ENCODE results near the gene SH3GLB1.
A peak's percentile ranks its signal among the peaks of the same experiment; 100 is the strongest.

The SH3GLB1 gene

GRCh38 chr1:86703696-86704457 is 499 bp upstream of the SH3GLB1 start:
- DNase-seq (ENCODE audit: low spot score) (no peak), ATAC-seq (ENCODE audit: low read depth) (peak; percentile 13)
- Histone ChIP-seq H3K36me3 (ENCODE audit: low read depth) (peaks cover 21% of the 10 kb centered on the region), H3K27me3 (ENCODE audit: insufficient read depth, poor library complexity, severe bottlenecking) (no peaks in the 10 kb centered on the region), H3K27ac (ENCODE audit: poor library complexity, severe bottlenecking) (peak overlapping the region; percentile 81), H3K9me3 (ENCODE audit: severe bottlenecking) (no peaks in the 10 kb centered on the region), H3K4me3 (ENCODE audit: severe bottlenecking) (peak overlapping the region; percentile 70), H3K4me1 (ENCODE audit: insufficient read depth, poor library complexity, severe bottlenecking) (peaks cover 13% of the 10 kb centered on the region)
- no peak for TF ChIP-seq CTCF (IDR thresholded peaks at IDR 0.05; ENCODE audit: poor library complexity, severe bottlenecking)

- H3K9me3 ChIP-seq (ENCODE audit: severe bottlenecking) = no peaks in the 10 kb centered on the region
- peaks cover 16% of the 10 kb centered on the region for H3K4me1 ChIP-seq (ENCODE audit: insufficient read depth, poor library complexity, severe bottlenecking)
- TF ChIP-seq CTCF (IDR thresholded peaks at IDR 0.05; ENCODE audit: poor library complexity, severe bottlenecking) = no peak
- ATAC-seq (ENCODE audit: low read depth) = peak; percentile 52
- no peaks in the 10 kb centered on the region for H3K27me3 ChIP-seq (ENCODE audit: insufficient read depth, poor library complexity, severe bottlenecking)
- H3K27ac ChIP-seq (ENCODE audit: poor library complexity, severe bottlenecking) = peak overlapping the region; percentile 81
- peaks cover 27% of the 10 kb centered on the region for H3K36me3 ChIP-seq (ENCODE audit: low read depth)
- DNase-seq (ENCODE audit: low spot score) = peak; percentile 51
- H3K4me3 ChIP-seq (ENCODE audit: severe bottlenecking) = peak overlapping the region; percentile 70
Measured at GRCh38 chr1:86704972-86705664, 742 bp downstream of the SH3GLB1 start.

- peaks cover 16% of the 10 kb centered on the region for H3K4me1 ChIP-seq (ENCODE audit: insufficient read depth, poor library complexity, severe bottlenecking)
- peak overlapping the region; percentile 81 for H3K27ac ChIP-seq (ENCODE audit: poor library complexity, severe bottlenecking)
Measured at GRCh38 chr1:86705665-86705985, 1.2 kb downstream of the SH3GLB1 start.

GRCh38 chr1:86706018-86706635 is 1.8 kb downstream of the SH3GLB1 start:
- Histone ChIP-seq H3K4me1 (ENCODE audit: insufficient read depth, poor library complexity, severe bottlenecking) (peaks cover 16% of the 10 kb centered on the region), H3K4me3 (ENCODE audit: severe bottlenecking) (peak overlapping the region; percentile 70), H3K27me3 (ENCODE audit: insufficient read depth, poor library complexity, severe bottlenecking) (no peaks in the 10 kb centered on the region), H3K9me3 (ENCODE audit: severe bottlenecking) (no peaks in the 10 kb centered on the region), H3K36me3 (ENCODE audit: low read depth) (peaks cover 27% of the 10 kb centered on the region), H3K27ac (ENCODE audit: poor library complexity, severe bottlenecking) (peak overlapping the region; percentile 81)
- TF ChIP-seq CTCF (IDR thresholded peaks at IDR 0.05; ENCODE audit: poor library complexity, severe bottlenecking) = no peak
- ATAC-seq (ENCODE audit: low read depth) = no peak
- DNase-seq (ENCODE audit: low spot score) = no peak

More at GRCh38 chr1:86705665-86705985, 1.2 kb downstream of the SH3GLB1 start:
- Histone ChIP-seq H3K4me3 (ENCODE audit: severe bottlenecking) (peak overlapping the region; percentile 70), H3K27me3 (ENCODE audit: insufficient read depth, poor library complexity, severe bottlenecking) (no peaks in the 10 kb centered on the region), H3K36me3 (ENCODE audit: low read depth) (peaks cover 27% of the 10 kb centered on the region), H3K9me3 (ENCODE audit: severe bottlenecking) (no peaks in the 10 kb centered on the region)
- TF ChIP-seq CTCF (IDR thresholded peaks at IDR 0.05; ENCODE audit: poor library complexity, severe bottlenecking) = no peak
- ATAC-seq (ENCODE audit: low read depth) (no peak), DNase-seq (ENCODE audit: low spot score) (no peak)
